GM12872 (cell line): Measurements from ENCODE around the gene PRDM5.

Source experiments
- TF ChIP-seq, protein P1 (sequence below): IDR thresholded peaks from 3 replicates; pipeline ENCODE4 v1.5.1; 2011; ENCODE audit warnings: low read depth, mild to moderate bottlenecking, low read length, moderate library complexity; ENCODE audit not compliant: insufficient read depth

PRDM5 gene

GRCh38 chr4:120672076-120672475, 250.4 kb downstream of the PRDM5 start:
- TF ChIP-seq, protein P1, sequence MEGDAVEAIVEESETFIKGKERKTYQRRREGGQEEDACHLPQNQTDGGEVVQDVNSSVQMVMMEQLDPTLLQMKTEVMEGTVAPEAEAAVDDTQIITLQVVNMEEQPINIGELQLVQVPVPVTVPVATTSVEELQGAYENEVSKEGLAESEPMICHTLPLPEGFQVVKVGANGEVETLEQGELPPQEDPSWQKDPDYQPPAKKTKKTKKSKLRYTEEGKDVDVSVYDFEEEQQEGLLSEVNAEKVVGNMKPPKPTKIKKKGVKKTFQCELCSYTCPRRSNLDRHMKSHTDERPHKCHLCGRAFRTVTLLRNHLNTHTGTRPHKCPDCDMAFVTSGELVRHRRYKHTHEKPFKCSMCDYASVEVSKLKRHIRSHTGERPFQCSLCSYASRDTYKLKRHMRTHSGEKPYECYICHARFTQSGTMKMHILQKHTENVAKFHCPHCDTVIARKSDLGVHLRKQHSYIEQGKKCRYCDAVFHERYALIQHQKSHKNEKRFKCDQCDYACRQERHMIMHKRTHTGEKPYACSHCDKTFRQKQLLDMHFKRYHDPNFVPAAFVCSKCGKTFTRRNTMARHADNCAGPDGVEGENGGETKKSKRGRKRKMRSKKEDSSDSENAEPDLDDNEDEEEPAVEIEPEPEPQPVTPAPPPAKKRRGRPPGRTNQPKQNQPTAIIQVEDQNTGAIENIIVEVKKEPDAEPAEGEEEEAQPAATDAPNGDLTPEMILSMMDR, result no peak

DNA sequence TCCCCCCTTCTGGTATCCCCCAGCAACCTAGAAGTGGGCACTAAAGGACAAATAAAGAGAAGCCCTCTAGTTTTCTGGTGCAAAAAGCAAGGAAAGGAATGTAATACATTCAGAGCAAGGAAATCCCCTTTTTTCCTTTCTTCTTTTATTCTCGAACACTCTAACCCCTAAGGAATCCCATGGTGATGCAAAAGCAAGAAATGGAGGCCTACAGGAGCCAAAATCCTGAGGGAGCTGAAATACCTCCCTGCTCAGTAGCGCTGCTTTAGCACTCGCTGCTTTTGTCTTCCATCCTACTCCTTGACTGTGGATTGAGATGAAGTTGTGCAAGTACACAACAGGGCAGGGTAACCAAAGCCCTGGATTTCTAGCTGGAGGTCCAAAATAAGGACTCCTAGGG, 251.0 kb downstream of the PRDM5 start:
- TF ChIP-seq, protein P1, result no peak

DNA sequence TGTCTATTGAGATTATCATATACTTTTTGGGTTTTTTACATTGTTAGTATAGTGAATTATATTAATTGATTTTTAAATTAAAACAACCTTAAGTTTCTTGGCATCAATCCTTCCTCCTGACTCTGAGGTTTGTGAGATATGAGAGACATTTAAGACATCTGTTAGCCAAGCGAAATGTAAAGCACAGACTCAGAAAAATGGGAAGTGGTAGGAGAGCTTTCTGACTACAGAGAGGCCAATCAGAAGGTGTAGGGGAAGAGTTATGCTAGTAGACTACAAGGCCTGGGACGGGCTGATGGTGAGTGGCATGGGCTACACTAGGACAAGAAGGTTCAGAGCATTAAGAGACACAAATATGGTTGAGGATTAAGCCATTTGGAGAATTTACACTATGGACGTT, 255.4 kb downstream of the PRDM5 start:
- TF ChIP-seq, protein P1, result no peak

DNA sequence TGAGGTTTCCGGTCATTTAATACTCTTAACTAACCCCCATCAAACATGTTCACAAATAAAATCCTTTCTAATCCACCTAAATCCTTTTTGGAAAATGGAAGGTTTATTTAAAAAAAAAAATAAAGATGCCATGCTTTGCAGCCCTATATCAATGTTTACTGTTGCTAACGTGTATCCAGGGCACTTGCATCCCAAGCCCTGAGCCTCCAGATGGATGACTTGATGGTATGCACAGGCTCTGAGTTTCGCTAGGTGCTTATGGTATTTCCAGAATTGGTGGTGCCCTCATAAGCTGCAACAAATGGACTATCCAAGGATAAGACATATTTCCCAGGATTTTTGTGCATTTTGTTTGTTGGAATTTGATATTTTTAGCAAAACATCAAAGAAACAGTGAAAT, 257.7 kb downstream of the PRDM5 start:
- TF ChIP-seq, protein P1, result no peak

- TF ChIP-seq, protein P1, result no peak
These were observed 262.8 kb downstream of the PRDM5 start for GRCh38 chr4:120659616-120660170.

DNA sequence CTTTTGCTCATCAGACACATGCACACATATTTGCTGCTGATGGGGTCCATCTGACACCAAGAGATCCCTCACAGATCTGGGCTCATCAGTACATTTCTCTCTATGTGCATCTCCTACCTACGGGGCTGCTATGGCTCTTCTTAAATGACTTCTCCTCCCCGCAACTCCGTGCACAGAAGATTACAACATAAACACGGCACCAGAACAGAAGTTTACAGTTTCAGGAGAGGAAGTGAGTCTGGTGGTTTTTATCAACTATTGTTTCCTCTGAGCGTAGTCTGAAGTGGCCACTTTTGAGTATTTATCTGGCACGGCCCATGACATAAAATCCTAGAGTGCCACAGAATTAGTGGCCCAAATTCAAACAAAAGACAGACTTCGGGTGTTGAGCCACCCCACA, 263.8 kb downstream of the PRDM5 start:
- TF ChIP-seq, protein P1, result no peak

GRCh38 chr4:120653804-120654573, 268.5 kb downstream of the PRDM5 start:
- TF ChIP-seq, protein P1, result no peak
